ENCODE results near the gene PPFIA1. TPM values are rescaled to one million over a fixed set of nuclear protein-coding genes. Genes with fewer than 3 reads are reported as not detected.
"Not testable (repeated sequence)": the region's sequence is repeated elsewhere in the genome, so short reads cannot be mapped to it uniquely, and the experiment has no call there.

Gene PPFIA1
- total RNA-seq, 1 donor, result 37.1 TPM

DNA sequence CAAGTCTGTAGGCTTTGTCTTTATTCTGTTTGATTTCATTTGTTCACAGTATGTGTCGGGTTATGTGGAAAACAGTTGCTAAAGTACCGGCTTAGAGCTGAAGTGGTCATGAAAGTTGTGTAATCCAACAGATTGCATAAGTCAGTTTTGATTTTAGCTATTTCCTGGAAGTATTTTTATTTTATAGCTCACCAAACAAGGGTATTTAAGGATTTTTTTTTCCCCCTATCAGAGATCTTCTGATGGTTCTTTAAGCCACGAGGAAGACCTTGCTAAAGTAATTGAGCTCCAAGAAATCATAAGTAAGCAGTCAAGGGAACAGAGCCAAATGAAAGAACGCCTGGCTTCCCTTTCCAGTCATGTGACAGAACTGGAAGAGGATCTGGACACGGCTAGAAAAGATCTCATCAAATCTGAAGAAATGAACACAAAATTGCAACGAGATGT is 55.9 kb downstream of the PPFIA1 start:
- H3K4me3 ChIP-seq (ENCODE audit: low read depth, low read length), result peak overlapping the region; percentile 11
- DNase-seq (ENCODE audit: low read depth), result peak; percentile 93
- TF ChIP-seq, protein P1, sequence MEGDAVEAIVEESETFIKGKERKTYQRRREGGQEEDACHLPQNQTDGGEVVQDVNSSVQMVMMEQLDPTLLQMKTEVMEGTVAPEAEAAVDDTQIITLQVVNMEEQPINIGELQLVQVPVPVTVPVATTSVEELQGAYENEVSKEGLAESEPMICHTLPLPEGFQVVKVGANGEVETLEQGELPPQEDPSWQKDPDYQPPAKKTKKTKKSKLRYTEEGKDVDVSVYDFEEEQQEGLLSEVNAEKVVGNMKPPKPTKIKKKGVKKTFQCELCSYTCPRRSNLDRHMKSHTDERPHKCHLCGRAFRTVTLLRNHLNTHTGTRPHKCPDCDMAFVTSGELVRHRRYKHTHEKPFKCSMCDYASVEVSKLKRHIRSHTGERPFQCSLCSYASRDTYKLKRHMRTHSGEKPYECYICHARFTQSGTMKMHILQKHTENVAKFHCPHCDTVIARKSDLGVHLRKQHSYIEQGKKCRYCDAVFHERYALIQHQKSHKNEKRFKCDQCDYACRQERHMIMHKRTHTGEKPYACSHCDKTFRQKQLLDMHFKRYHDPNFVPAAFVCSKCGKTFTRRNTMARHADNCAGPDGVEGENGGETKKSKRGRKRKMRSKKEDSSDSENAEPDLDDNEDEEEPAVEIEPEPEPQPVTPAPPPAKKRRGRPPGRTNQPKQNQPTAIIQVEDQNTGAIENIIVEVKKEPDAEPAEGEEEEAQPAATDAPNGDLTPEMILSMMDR (IDR thresholded peaks at IDR 0.05; ENCODE audit: insufficient read depth, low read length), result no peak

- DNase-seq (ENCODE audit: low read depth), result no peak
- no peak overlapping the region for H3K4me3 ChIP-seq (ENCODE audit: low read depth, low read length)
- TF ChIP-seq, protein P1 (IDR thresholded peaks at IDR 0.05; ENCODE audit: insufficient read depth, low read length), result no peak
Measured at GRCh38 chr11:70326833-70327232, 56.3 kb downstream of the PPFIA1 start.

DNA sequence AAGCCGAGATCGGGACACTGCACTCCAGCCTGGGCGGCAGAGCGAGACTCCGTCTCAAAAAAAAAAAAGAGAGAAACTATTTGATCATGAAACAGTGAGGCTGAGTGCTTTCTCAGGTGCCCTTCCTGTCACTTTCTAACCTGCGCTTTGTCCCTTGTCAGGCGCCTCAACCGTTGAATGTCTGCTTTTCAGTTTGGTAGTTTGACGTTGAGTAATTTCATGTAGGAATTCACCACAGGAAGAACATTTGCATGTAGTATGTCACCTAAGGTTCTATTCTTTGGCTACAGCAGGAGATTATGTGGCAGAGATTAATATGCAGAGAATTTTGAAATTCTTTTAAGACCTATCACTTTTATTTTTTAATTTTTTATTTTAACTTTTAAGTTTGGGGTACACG is 57.2 kb downstream of the PPFIA1 start:
- no peak overlapping the region for H3K4me3 ChIP-seq (ENCODE audit: low read depth, low read length)
- no peak for DNase-seq (ENCODE audit: low read depth)
- TF ChIP-seq, protein P1 (IDR thresholded peaks at IDR 0.05; ENCODE audit: insufficient read depth, low read length), result no peak

DNA sequence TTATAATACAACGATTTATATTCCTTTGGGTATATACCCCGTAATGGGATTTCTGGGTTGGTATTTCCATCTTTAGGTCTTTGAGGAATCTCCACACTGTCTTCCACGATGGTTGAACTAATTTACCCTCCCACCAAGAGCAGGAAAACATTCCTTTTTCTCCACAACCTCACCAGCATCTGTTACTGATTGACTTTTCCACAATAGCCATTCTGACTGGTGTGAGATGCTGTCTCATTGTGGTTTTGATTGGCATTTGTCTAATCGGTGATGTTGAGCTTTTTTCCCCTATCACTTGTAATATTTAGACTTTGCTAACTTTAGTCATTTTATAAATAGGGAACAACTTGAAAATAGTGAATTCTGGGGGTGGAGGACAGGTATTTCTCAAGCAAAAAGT is 58.1 kb downstream of the PPFIA1 start:
- no peak for DNase-seq (ENCODE audit: low read depth)
- TF ChIP-seq, protein P1 (IDR thresholded peaks at IDR 0.05; ENCODE audit: insufficient read depth, low read length), result no peak
- H3K4me3 ChIP-seq (ENCODE audit: low read depth, low read length), result no peak overlapping the region

GRCh38 chr11:70331320-70331843 is 60.9 kb downstream of the PPFIA1 start:
- H3K4me3 ChIP-seq (ENCODE audit: low read depth, low read length); DNase-seq (ENCODE audit: low read depth): not testable (repeated sequence)

DNA sequence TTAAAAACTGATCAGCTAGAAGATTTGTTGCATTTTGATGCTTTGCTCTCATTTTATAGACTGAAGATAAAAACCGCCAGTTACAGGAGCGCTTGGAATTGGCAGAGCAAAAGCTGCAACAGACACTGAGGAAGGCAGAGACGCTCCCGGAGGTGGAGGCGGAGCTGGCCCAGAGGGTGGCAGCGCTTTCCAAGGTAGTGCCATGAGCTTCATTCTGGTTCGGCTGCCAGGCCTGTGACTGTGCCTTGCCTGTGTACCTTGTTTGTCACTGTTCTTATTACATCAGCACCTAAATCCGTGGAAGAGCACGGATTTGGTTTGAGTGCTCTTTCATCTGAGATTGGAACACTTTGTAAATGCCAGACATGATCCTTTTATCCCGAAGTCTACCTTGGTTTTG is 61.4 kb downstream of the PPFIA1 start:
- TF ChIP-seq, protein P1 (IDR thresholded peaks at IDR 0.05; ENCODE audit: insufficient read depth, low read length), result no peak
- H3K4me3 ChIP-seq (ENCODE audit: low read depth, low read length), result no peak overlapping the region
- DNase-seq (ENCODE audit: low read depth), result no peak

- TF ChIP-seq, protein P1 (IDR thresholded peaks at IDR 0.05; ENCODE audit: insufficient read depth, low read length), result no peak
- H3K4me3 ChIP-seq (ENCODE audit: low read depth, low read length), result no peak overlapping the region
- DNase-seq (ENCODE audit: low read depth), result no peak
Measured at GRCh38 chr11:70332567-70332966, 62.1 kb downstream of the PPFIA1 start.
